GM12878 (cell line): ENCODE results near the gene EPN3. TPM values are rescaled to one million over a fixed set of nuclear protein-coding genes. Genes with fewer than 3 reads are reported as not detected.

ENCODE experiments used
- ATAC-seq: fragments of 200-7000 bp; cut with Tn5 transposase; 3 replicates; pipeline ENCODE4 v1.9.1; 2020; ENCODE audit warnings: mild to moderate bottlenecking, moderate library complexity
- BruUV-seq: library from RNA; stranded (reverse); fragments of 400-500 nt; replicated peaks from 2 replicates; lab custom pipeline; 2021; lab: Mats Ljungman, UMichigan
- CTCF ChIA-PET: fragments of 300-600 bp; sonication (Branson Sonifier 250); formaldehyde crosslinking; extraction: SDS; loops from one replicate; lab custom pipeline; 2021; ENCODE audit warnings: inconsistent platforms; lab: Yijun Ruan, JAX
- POLR2A ChIA-PET: fragments of 350-600 bp; formaldehyde crosslinking; extraction: SDS; loops from one replicate; lab custom pipeline; 2021; ENCODE audit warnings: inconsistent platforms; lab: Charles Lee
- RAD21 ChIA-PET: fragments of 300-600 bp; sonication (Branson Sonifier 250); formaldehyde crosslinking; loops from one replicate; lab custom pipeline; 2023; ENCODE audit warnings: antibody characterized with exemption; ENCODE audit not compliant: unreplicated experiment; lab: Charles Lee
- SMC1A ChIA-PET: fragments of 300-600 bp; sonication (Branson Sonifier 250); formaldehyde crosslinking; loops from one replicate; lab custom pipeline; 2023; ENCODE audit not compliant: unreplicated experiment, uncharacterized antibody; lab: Charles Lee
- DNase-seq: peaks from one replicate; pipeline ENCODE4 v3.0.0-alpha.2; 2011; ENCODE audit warnings: low read depth, low spot score
- FAIRE-seq: peaks from 3 replicates; lab custom pipeline; 2011; peaks lifted over from hg19 to GRCh38; lab: Jason Lieb, UNC
- H2AFZ ChIP-seq: 2 replicates; pipeline ENCODE4 v1.6.0; 2011; ENCODE audit warnings: low read depth, low read length, control low read depth; ENCODE audit not compliant: control insufficient read depth
- H3K27ac ChIP-seq: 2 replicates; pipeline ENCODE4 v1.5.1; 2011; ENCODE audit warnings: control low read depth; ENCODE audit not compliant: control insufficient read depth, insufficient read depth
- H3K27me3 ChIP-seq, 2 experiments: replicated peaks in 1 of 2; 2 replicates each; pipeline versions ENCODE4 v1.6.0 to v1.6.1; 2011; ENCODE audit warnings: low read length in 1 of 2; ENCODE audit not compliant: control insufficient read depth in 2 of 2, insufficient read depth in 2 of 2
- H3K36me3 ChIP-seq, 2 experiments: 2 replicates each; pipeline ENCODE4 v1.5.1; 2011; ENCODE audit warnings: low read length in 1 of 2; ENCODE audit not compliant: control insufficient read depth in 2 of 2, insufficient read depth in 2 of 2
- H3K4me1 ChIP-seq: 2 replicates; pipeline ENCODE4 v1.6.1; 2011; ENCODE audit warnings: mild to moderate bottlenecking, low read length, moderate library complexity, mixed read lengths; ENCODE audit not compliant: control insufficient read depth, insufficient read depth
- H3K4me2 ChIP-seq: 2 replicates; pipeline ENCODE4 v1.6.0; 2011; ENCODE audit warnings: control low read depth; ENCODE audit not compliant: control insufficient read depth, insufficient read depth
- H3K4me3 ChIP-seq: fragments of 200-600 bp; sonication (generic); 2 replicates; pipeline ENCODE4 v1.5.1; 2016
- H3K79me2 ChIP-seq: 2 replicates; pipeline ENCODE4 v1.6.0; 2011; ENCODE audit warnings: low read length; ENCODE audit not compliant: control insufficient read depth, insufficient read depth
- H3K9ac ChIP-seq: 2 replicates; pipeline ENCODE4 v1.8.0; 2011; ENCODE audit warnings: low read length, control low read depth, mixed read lengths; ENCODE audit not compliant: control insufficient read depth, insufficient read depth
- H3K9me3 ChIP-seq: replicated peaks from 3 replicates; pipeline ENCODE4 v1.5.1; 2011; ENCODE audit warnings: mild to moderate bottlenecking, low read length; ENCODE audit not compliant: control insufficient read depth, insufficient read depth
- H4K20me1 ChIP-seq: 2 replicates; pipeline ENCODE4 v1.6.0; 2011; ENCODE audit not compliant: control insufficient read depth, insufficient read depth
- ASH2L ChIP-seq: fragments of 300-600, 200-600 bp; sonication (generic); IDR thresholded peaks from 2 replicates; pipeline ENCODE4 v1.6.1; 2017; ENCODE audit warnings: low read depth, mild to moderate bottlenecking, borderline replicate concordance
- ATF7 ChIP-seq: fragments of 450-650 bp; IDR thresholded peaks from 2 replicates; pipeline ENCODE4 v1.6.1; 2016; ENCODE audit warnings: low read depth, mild to moderate bottlenecking
- HDAC6 ChIP-seq: fragments of 200-600 bp; sonication (generic); IDR thresholded peaks from one replicate; pipeline ENCODE4 v1.8.0; 2017; ENCODE audit warnings: antibody characterized with exemption; ENCODE audit not compliant: unreplicated experiment
- SUPT20H ChIP-seq: IDR thresholded peaks from 2 replicates; pipeline ENCODE4 v1.6.1; 2011; ENCODE audit warnings: low read depth, mild to moderate bottlenecking, low read length, moderate library complexity, borderline replicate concordance; ENCODE audit not compliant: control insufficient read depth
- TARDBP ChIP-seq: IDR thresholded peaks from 2 replicates; pipeline ENCODE4 v1.6.1; 2016; ENCODE audit warnings: borderline replicate concordance
- YY1 ChIP-seq: IDR thresholded peaks from 2 replicates; pipeline ENCODE4 v1.6.1; 2011; ENCODE audit warnings: low read depth, mild to moderate bottlenecking, low read length
- ZBED1 ChIP-seq: IDR thresholded peaks from 2 replicates; pipeline ENCODE4 v1.6.1; 2016; ENCODE audit warnings: borderline replicate concordance
- WGBS: methylation state at CpG from one replicate; pipeline ENCODE4 v1.1.6; 2016; ENCODE audit warnings: low lambda C conversion rate; ENCODE audit not compliant: insufficient replicate concordance, insufficient coverage; ENCODE audit errors: missing lambda C conversion rate; 5-methylcytosine and 5-hydroxymethylcytosine counted together
- in situ Hi-C: fragments of 300-500 bp; cut with MboI; formaldehyde crosslinking; loops from 9 replicates; pipeline ENCODE4 v1.14.3; 2018; ENCODE audit warnings: mixed read lengths
- intact Hi-C: fragments of 100-400 bp; cut with micrococcal nuclease; formaldehyde crosslinking; loops from one replicate; pipeline ENCODE4 v1.14.2; 2022; ENCODE audit not compliant: unreplicated experiment
- polyA plus RNA-seq, 11 experiments: library from polyadenylated mRNA; depleted of rRNA in 4 of 11; unstranded in 6 of 11; stranded (reverse) in 5 of 11; fragments of >200 nt; fragmentation: Nextera tagmentation in 4 of 11; fragmentation: Illumina TruSeq in 1 of 11; extraction: Ambion mirVana in 4 of 11; extraction: Trizol in 1 of 11; gene quantifications; 1 replicate in 1 of 11; 2 replicates in 10 of 11; pipeline versions ENCODE4 v1.2.1 to v1.2.3, GENCODE V29; 2011 to 2016; ENCODE audit warnings: inconsistent platforms in 2 of 11, missing spikeins in 2 of 11, low read depth in 1 of 11
- total RNA-seq, 4 experiments: library from RNA; depleted of rRNA in 3 of 4; stranded (reverse); fragments of >200 nt in 3 of 4; fragmentation: Illumina TruSeq in 1 of 4; extraction: Trizol in 1 of 4; gene quantifications; 2 replicates each; pipeline versions ENCODE4 v1.2.1 to v1.2.3, GENCODE V29; 2013 to 2021
- TF ChIP-seq, protein P1 (sequence below): fragments of 450-650 bp; IDR thresholded peaks from 2 replicates; pipeline ENCODE4 v1.6.1; 2016; ENCODE audit warnings: mild to moderate bottlenecking

The EPN3 gene
- total and polyA plus RNA-seq, 10 of the 15 experiments (the other 5 are each of a cell fraction or from before 2014, with no cell fraction given) = 0.04 to 0.07 TPM; not detected in 8

DNA sequence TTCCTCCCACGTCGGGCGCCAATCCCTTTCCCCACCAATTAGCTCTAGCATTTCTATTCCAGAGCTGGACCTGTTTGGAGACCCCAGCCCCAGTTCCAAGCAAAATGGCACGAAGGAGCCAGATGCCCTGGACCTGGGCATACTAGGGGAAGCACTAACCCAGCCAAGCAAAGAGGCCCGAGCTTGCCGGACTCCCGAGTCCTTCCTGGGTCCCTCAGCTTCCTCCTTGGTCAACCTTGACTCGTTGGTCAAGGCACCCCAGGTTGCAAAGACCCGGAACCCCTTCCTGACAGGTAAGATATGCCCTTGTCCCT is 8.8 kb downstream of the EPN3 start:
- Histone ChIP-seq H3K36me3 (no peaks in the 10 kb centered on the region), H3K79me2 (no peaks in the 10 kb centered on the region), H3K27me3 (no peaks in the 10 kb centered on the region), H3K4me2 (peak overlapping the region; percentile 91; the same call in 1 of the 2 replicates), H3K4me3 (peak overlapping the region; percentile 55; the same call in 1 of the 2 replicates)
- ChIA-PET CTCF (interaction anchor here (0.7 to 3.2 kb wide), 7 partner anchors 9 to 341 kb away, joined by 3 to 12 read pairs (median 3); no protein-coding TSS in a partner anchor), POLR2A (interaction anchor here (0.6 to 1.4 kb wide), 5 partner anchors 9 to 326 kb away, joined by 3 to 4 read pairs (median 3); no protein-coding TSS in a partner anchor), SMC1A (interaction anchor here (1.0 to 1.8 kb wide), 3 partner anchors 36 to 59 kb away, joined by 3 to 8 read pairs (median 3); no protein-coding TSS in a partner anchor), RAD21 (interaction anchor here (0.5 to 2.2 kb wide), 5 partner anchors 26 to 186 kb away, joined by 3 to 13 read pairs (median 3); no protein-coding TSS in a partner anchor)
- intact Hi-C loops = loop anchor here (10.0 kb wide), 1 partner anchor 413 kb away; no protein-coding TSS in a partner anchor
- BruUV-seq = no TSS peak
- in situ Hi-C loops = loop anchor here (5.0 to 10.0 kb wide), 4 partner anchors 51 to 413 kb away; no protein-coding TSS in a partner anchor
- TF ChIP-seq HDAC6 (no peak), ZBED1 (no peak), SUPT20H (no peak), ASH2L (no peak), YY1 (no peak), ATF7 (no peak), TARDBP (no peak)
- TF ChIP-seq, protein P1, sequence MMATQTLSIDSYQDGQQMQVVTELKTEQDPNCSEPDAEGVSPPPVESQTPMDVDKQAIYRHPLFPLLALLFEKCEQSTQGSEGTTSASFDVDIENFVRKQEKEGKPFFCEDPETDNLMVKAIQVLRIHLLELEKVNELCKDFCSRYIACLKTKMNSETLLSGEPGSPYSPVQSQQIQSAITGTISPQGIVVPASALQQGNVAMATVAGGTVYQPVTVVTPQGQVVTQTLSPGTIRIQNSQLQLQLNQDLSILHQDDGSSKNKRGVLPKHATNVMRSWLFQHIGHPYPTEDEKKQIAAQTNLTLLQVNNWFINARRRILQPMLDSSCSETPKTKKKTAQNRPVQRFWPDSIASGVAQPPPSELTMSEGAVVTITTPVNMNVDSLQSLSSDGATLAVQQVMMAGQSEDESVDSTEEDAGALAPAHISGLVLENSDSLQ = no peak
- TF ChIP-seq, all 136 proteins: peak for 0
- DNase-seq (no peak), FAIRE-seq (no peak), ATAC-seq (peak; percentile 2; the same call in 1 of the 3 replicates)
- H3K4me1 ChIP-seq = peaks cover 10% of the 10 kb centered on the region
- whole genome bisulfite sequencing = 41% methylated on average over 9 of the region's 9 CpGs
- peak overlapping the region; percentile 93 for H2AFZ ChIP-seq
- H3K27ac ChIP-seq = no peak overlapping the region
- H3K9me3 ChIP-seq = no peaks in the 10 kb centered on the region
- no peak overlapping the region for H3K9ac ChIP-seq
- no peaks in the 10 kb centered on the region for H4K20me1 ChIP-seq
